Tibial nerve (tissue), 4 donors: ENCODE measurements around the gene SLC2A5. TPM values are rescaled to one million over a fixed set of nuclear protein-coding genes. Genes with fewer than 3 reads are reported as not detected.

Experiments
- DNase-seq, 2 donors: peaks; one replicate each; pipeline ENCODE4 v3.0.0-alpha.2; 2019; ENCODE audit warnings: low spot score in 2 of 2
- H3K27ac ChIP-seq, 4 donors: fragments of 200-600 bp; sonication (generic) in 3 of 4; one replicate each; pipeline ENCODE4 v1.5.1; 2017 to 2019; ENCODE audit warnings: mild to moderate bottlenecking in 1 of 4
- H3K27me3 ChIP-seq, 2 donors: fragments of 200-600 bp; sonication (generic) in 1 of 2; one replicate each; pipeline versions ENCODE4 v1.5.1 to v1.6.0; 2017 to 2019
- H3K36me3 ChIP-seq, 3 donors: fragments of 200-600 bp; sonication (generic); one replicate each; pipeline ENCODE4 v1.5.1; 2018 to 2019
- H3K4me1 ChIP-seq, 4 donors: fragments of 200-600 bp; sonication (generic) in 3 of 4; one replicate each; pipeline ENCODE4 v1.5.1; 2017 to 2019
- H3K4me3 ChIP-seq, 4 donors: fragments of 200-600 bp; sonication (generic) in 3 of 4; one replicate each; pipeline ENCODE4 v1.5.1; 2017 to 2019; ENCODE audit warnings: mild to moderate bottlenecking in 1 of 4, moderate library complexity in 1 of 4
- H3K9me3 ChIP-seq, 4 donors: fragments of 200-600 bp; sonication (generic) in 3 of 4; one replicate each; pipeline ENCODE4 v1.5.1; 2017 to 2019
- CTCF ChIP-seq, 5 experiments: fragments of 200-600 bp in 3 of 5; fragments of 450-650 bp in 2 of 5; sonication (generic) in 3 of 5; IDR thresholded peaks; one replicate each; pipeline ENCODE4 v1.5.1; 2016 to 2019; ENCODE audit warnings: antibody characterized with exemption in 5 of 5, mild to moderate bottlenecking in 3 of 5, moderate library complexity in 2 of 5
- EP300 ChIP-seq, 2 donors: sonication (generic); formaldehyde crosslinking; IDR thresholded peaks; one replicate each; pipeline ENCODE4 v1.6.1; 2017; ENCODE audit warnings: antibody characterized with exemption in 2 of 2, mild to moderate bottlenecking in 1 of 2
- POLR2A ChIP-seq, 2 donors: fragments of 450-650 bp; IDR thresholded peaks; one replicate each; pipeline ENCODE4 v1.6.1; 2017; ENCODE audit warnings: antibody characterized with exemption in 2 of 2, mild to moderate bottlenecking in 2 of 2, moderate library complexity in 2 of 2
- WGBS, 2 donors: methylation state at CpG; one replicate each; pipeline ENCODE4 v1.1.5; 2018; 5-methylcytosine and 5-hydroxymethylcytosine counted together
- total RNA-seq, 4 donors: library from RNA; depleted of rRNA; stranded (reverse); fragments of >200 nt; gene quantifications; one replicate each; pipeline ENCODE4 v1.1.0, GENCODE V29; 2016

SLC2A5 gene
- total RNA-seq, 4 donors from 2014 or later: 1.9 to 15.7 (median 5.2) TPM

- Histone ChIP-seq H3K9me3 (no peaks in the 10 kb centered on the region), H3K4me3 (no peak overlapping the region), H3K27ac (no peak overlapping the region), H3K4me1 (no peaks in the 10 kb centered on the region), H3K36me3 (no peaks in the 10 kb centered on the region), H3K27me3 (no peaks in the 10 kb centered on the region)
- TF ChIP-seq EP300 (IDR thresholded peaks at IDR 0.05) (no peak), CTCF (IDR thresholded peaks at IDR 0.05) (no peak), POLR2A (IDR thresholded peaks at IDR 0.05) (no peak)
- 54 to 74% methylated on average over 6 of the region's 6 CpGs for WGBS, 2 donors
- no peak for DNase-seq
Measured at GRCh38 chr1:9020305-9020704, 49.1 kb downstream of the SLC2A5 start.

GRCh38 chr1:9019896-9020295, 49.5 kb downstream of the SLC2A5 start:
- H3K27me3 ChIP-seq: no peaks in the 10 kb centered on the region
- H3K9me3 ChIP-seq: no peaks in the 10 kb centered on the region
- H3K4me1 ChIP-seq: no peaks in the 10 kb centered on the region
- H3K27ac ChIP-seq: no peak overlapping the region
- TF ChIP-seq POLR2A (IDR thresholded peaks at IDR 0.05): no peak
- TF ChIP-seq EP300 (IDR thresholded peaks at IDR 0.05): no peak
- no peak for TF ChIP-seq CTCF (IDR thresholded peaks at IDR 0.05)
- H3K36me3 ChIP-seq: no peaks in the 10 kb centered on the region
- DNase-seq: no peak
- 26 to 37% methylated on average over 4 of the region's 4 CpGs for WGBS, 2 donors
- H3K4me3 ChIP-seq: no peak overlapping the region

GRCh38 chr1:9018333-9018732, 51.1 kb downstream of the SLC2A5 start:
- H3K9me3 ChIP-seq: no peaks in the 10 kb centered on the region

GRCh38 chr1:9016455-9016854, 53.0 kb downstream of the SLC2A5 start:
- 84 to 88% methylated on average over 5 of the region's 5 CpGs for WGBS, 2 donors
- Histone ChIP-seq H3K36me3 (no peaks in the 10 kb centered on the region), H3K4me1 (peaks cover 0 to under 1% (median 0%) of the 10 kb centered on the region in 4 donors), H3K9me3 (no peaks in the 10 kb centered on the region), H3K27ac (no peak overlapping the region), H3K4me3 (no peak overlapping the region), H3K27me3 (no peaks in the 10 kb centered on the region)
- no peak for DNase-seq
- TF ChIP-seq EP300 (IDR thresholded peaks at IDR 0.05): no peak
- no peak for TF ChIP-seq CTCF (IDR thresholded peaks at IDR 0.05)
- TF ChIP-seq POLR2A (IDR thresholded peaks at IDR 0.05): no peak

More at GRCh38 chr1:9018333-9018732, 51.1 kb downstream of the SLC2A5 start:
- no peak for DNase-seq
- TF ChIP-seq CTCF (IDR thresholded peaks at IDR 0.05): no peak
- no peak for TF ChIP-seq POLR2A (IDR thresholded peaks at IDR 0.05)
- no peak for TF ChIP-seq EP300 (IDR thresholded peaks at IDR 0.05)
- Histone ChIP-seq H3K36me3 (no peaks in the 10 kb centered on the region), H3K27ac (no peak overlapping the region), H3K4me1 (no peaks in the 10 kb centered on the region), H3K4me3 (no peak overlapping the region), H3K27me3 (no peaks in the 10 kb centered on the region)
- 44% methylated on average over 13 of the region's 13 CpGs for WGBS, 2 donors

DNA sequence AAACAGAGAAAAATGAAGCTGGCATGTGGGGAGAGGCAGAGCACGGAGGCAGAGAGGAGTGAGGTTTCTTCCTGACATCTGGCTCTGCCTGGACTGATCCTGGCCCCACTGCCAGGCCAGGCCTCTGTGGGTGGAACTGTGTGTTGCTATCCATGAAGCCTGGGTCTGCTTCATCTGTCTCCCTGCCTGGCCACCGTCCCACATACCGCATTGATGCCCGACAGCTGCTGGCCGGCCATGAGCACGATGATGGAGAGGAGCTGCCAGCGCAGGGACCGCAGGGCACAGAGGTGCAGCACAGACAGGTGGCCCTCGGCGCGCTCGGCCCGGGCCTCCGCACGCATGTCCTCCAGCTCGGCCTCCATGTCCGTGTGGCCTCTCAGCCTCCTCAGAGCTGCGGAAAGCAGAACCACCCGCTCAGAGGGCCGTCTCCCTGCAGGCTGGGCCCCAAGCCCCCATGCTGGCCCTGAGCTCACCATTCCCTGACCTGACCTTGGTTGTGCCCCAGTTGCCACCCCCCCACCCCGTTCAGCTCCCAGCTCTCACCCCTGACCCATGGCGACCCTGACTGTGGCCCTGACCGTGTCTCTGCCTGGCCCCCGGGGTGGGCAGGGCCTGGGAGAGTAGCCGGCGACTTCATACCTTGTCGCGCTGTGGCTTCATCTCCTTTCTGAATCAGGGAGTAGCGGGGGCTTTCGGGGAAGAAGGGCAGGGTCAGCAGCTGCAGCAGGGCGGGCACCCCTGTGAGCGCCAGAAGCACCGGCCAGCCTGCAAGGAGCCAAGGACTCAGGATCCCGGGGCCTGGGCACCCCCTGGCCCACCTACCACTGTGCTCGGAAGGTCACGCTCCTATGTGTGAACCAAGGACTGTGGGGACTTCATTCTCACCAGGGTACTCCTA, 54.7 kb downstream of the SLC2A5 start:
- H3K4me3 ChIP-seq: no peak overlapping the region
- no peaks in the 10 kb centered on the region for H3K36me3 ChIP-seq
- DNase-seq: no peak
- 81 to 86% methylated on average over 35 to 36 of the region's 36 CpGs for WGBS, 2 donors
- H3K27ac ChIP-seq: no peak overlapping the region
- no peaks in the 10 kb centered on the region for H3K27me3 ChIP-seq
- H3K9me3 ChIP-seq: no peaks in the 10 kb centered on the region
- H3K4me1 ChIP-seq: peaks cover 0 to 8% (median 0%) of the 10 kb centered on the region in 4 donors
- no peak for TF ChIP-seq EP300 (IDR thresholded peaks at IDR 0.05)
- no peak for TF ChIP-seq POLR2A (IDR thresholded peaks at IDR 0.05)
- TF ChIP-seq CTCF (IDR thresholded peaks at IDR 0.05): no peak
